ENCODE results near the gene SYT7.
"Not testable (repeated sequence)": the region's sequence is repeated elsewhere in the genome, so short reads cannot be mapped to it uniquely, and the experiment has no call there.

The SYT7 gene

DNA sequence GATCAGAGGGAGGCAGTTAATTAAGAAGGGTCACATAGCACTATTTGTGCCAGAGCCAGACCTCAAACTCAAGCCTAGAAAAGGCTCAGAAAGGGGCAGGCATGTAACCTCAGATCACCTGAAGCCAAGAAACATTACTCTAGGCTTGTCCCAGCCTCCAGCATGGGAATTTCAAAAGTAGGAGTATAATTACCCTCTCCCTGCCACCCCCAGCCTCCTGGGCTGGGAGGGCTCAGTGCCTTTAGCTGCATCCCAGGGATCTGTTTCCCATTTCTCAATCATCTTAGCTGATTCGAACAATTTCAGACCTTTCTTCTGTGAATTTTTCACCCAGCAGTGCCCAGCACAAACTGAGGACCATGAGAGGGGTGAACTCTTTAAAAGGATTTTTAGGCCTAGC is 105.4 kb downstream of the SYT7 start:
- DNase-seq (ENCODE audit: low spot score) = no peak

DNA sequence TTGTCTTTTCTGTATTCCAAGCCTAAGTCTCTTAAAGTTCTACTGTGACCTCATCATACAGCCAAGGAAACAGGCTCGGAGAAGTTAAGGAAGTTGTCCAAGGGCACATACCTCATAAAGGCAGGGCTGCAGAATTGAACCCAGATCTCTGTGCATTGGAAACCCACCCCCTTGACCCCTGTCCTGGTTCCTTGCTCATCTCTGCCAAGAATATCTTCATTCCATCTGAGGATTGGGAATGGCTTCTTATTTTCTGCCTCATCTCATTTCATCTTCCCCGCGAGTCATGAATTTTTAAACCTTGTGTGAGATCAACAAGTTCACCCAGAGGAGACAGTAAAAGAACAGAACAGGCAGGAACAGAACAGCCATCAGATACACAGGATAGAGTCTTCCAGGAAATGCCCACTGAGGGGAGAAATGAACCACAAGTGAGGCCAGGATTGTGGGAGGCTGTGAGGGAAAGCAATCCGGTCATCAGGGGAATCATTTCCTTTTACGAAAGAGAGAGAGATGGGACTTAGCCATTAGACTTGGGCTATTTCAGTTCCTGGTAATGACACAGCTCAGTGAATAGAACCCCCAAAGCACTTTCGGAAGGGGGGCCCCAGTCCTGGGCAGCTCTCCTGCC is 106.7 kb downstream of the SYT7 start:
- no peak for DNase-seq (ENCODE audit: low spot score)

DNA sequence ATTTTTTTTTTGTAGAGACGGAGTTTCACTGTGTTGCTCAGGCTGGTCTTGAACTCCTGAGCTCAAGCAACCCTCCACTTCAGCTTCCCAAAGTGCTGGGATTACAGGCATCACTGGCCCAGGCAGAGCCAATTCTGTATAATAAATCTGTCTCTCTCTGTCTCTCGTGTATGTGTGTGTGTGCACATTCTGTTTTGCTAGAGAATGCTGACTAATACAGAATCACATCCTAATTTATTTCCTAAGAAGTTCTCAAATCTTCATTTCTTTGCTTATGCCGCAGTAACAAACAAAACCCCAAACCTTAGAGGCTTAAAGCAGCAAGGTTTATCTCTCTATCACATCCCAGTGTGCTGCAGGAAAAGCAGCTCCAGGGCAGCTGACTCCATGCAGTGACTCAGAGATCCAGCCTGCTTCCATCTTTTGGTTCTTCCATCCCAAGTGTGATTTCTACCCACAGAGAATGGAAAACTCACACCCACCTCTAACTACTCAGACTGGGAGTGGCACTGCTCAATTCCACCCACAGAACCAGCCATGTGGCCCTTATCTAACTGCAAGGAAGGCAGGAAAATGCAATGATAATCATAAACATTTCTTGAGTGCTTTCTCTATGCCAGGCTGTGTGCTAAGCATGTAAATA is 107.4 kb downstream of the SYT7 start:
- DNase-seq (ENCODE audit: low spot score) = no peak

- DNase-seq (ENCODE audit: low spot score) = no peak
These were observed 108.0 kb downstream of the SYT7 start for GRCh38 chr11:61472868-61473267.

- no peak for DNase-seq (ENCODE audit: low spot score)
These were observed 108.6 kb downstream of the SYT7 start for GRCh38 chr11:61472282-61472681.

DNA sequence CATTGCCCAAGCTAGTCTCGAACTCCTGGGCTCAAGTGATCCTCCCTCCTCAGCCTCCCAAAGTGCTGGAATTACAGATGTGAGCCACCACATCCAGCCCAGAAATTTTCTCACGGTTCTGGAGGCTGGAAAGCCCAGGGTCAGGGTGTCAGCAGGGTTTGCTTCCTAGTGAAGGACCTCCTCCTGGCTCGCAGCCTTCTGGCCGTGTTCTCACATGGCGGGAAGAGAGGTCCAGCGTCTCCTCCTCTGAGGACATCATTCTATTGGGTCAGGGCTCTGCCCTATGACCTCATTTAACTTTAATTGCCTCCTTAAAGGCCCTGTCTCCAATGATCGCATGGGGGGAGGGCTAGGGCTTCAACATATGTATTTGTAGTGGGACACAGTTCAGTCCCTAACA is 112.9 kb downstream of the SYT7 start:
- no peak for DNase-seq (ENCODE audit: low spot score)

DNA sequence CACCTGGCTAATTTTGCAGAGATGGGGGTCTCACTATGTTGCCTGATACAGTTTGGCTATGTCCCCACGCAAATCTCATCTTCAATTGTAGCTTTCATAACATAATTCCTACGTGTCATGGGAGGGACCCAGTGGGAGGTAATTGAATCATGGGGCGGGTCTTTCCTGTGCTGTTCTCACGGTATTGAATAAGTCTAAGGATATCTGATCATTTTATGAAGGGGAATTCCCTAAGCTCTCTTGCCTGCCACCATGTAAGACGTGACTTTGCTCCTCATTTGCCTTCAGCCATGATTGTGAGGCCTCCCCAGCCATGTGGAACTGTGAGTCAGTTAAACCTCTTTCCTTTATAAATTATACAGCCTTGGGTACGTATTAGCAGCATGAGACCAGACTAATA is 113.3 kb downstream of the SYT7 start:
- DNase-seq (ENCODE audit: low spot score) = not testable (repeated sequence)
